IPS-18a (cell line): ENCODE measurements around the gene FBXL2.

Experiments used
- H3K27ac ChIP-seq: one replicate; pipeline ENCODE4 v1.5.1; 2013; ENCODE audit warnings: low read length
- H3K27me3 ChIP-seq: one replicate; pipeline ENCODE4 v1.6.1; 2013; ENCODE audit warnings: mild to moderate bottlenecking, low read length; ENCODE audit not compliant: control insufficient read depth, insufficient read depth
- H3K36me3 ChIP-seq: one replicate; pipeline ENCODE4 v1.6.1; 2013; ENCODE audit warnings: low read depth, low read length; ENCODE audit not compliant: control insufficient read depth
- H3K4me1 ChIP-seq: one replicate; pipeline ENCODE4 v1.6.1; 2013; ENCODE audit warnings: low read depth, low read length; ENCODE audit not compliant: control insufficient read depth
- H3K4me3 ChIP-seq: one replicate; pipeline ENCODE4 v1.5.1; 2013; ENCODE audit warnings: low read length
- H3K9ac ChIP-seq: one replicate; pipeline ENCODE4 v1.6.1; 2013; ENCODE audit warnings: mild to moderate bottlenecking, low read length, moderate library complexity
- H3K9me3 ChIP-seq: one replicate; pipeline ENCODE4 v1.6.1; 2013; ENCODE audit warnings: low read depth, low read length; ENCODE audit not compliant: control insufficient read depth

FBXL2 gene

DNA sequence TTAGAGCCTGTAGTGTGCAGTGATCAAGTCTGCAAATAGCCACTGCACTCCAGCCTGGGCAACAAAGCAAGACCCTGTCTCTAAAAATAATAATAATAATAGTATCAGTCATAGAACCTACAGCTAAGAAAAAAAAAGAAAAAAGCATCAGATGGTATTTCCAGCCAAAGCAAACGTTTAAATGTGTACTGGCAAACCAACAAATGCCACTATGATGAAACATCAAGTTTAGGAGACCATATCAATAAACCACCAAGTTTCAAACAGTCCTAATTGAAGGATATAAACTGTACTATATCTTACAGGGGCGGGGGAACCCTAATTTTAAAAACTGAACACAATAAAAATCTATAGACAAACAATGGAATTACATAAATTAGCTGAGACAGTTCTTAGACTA is 156.6 kb downstream of the FBXL2 start:
- H3K36me3 ChIP-seq = no peaks in the 10 kb centered on the region
- H3K4me3 ChIP-seq = no peak overlapping the region
- H3K9me3 ChIP-seq = no peaks in the 10 kb centered on the region
- peaks cover 39% of the 10 kb centered on the region for H3K4me1 ChIP-seq
- H3K27me3 ChIP-seq = no peaks in the 10 kb centered on the region
- no peak overlapping the region for H3K9ac ChIP-seq
- H3K27ac ChIP-seq = no peak overlapping the region
